Right ventricle myocardium superior (tissue), 1 donor: Measurements from ENCODE around the gene PRPF18. TPM values are rescaled to one million over a fixed set of nuclear protein-coding genes. Genes with fewer than 3 reads are reported as not detected.
"Not testable (repeated sequence)": the region's sequence is repeated elsewhere in the genome, so short reads cannot be mapped to it uniquely, and the experiment has no call there.

ENCODE experiments used
- ATAC-seq: fragments of 200-7000 bp; cut with Tn5 transposase; one replicate; pipeline ENCODE4 v1.9.1; 2020; ENCODE audit warnings: mild to moderate bottlenecking; ENCODE audit not compliant: poor library complexity
- DNase-seq: peaks from one replicate; pipeline ENCODE4 v3.0.0-alpha.2; 2020
- intact Hi-C: fragments of 100-400 bp; cut with DNase I; formaldehyde crosslinking; loops from one replicate; pipeline ENCODE4 v1.11.2; 2022
- long read RNA-seq: library from polyadenylated mRNA; unstranded; transcript quantifications from one replicate; pipeline ENCODE4 v2.0.0, GENCODE V29; 2021
- total RNA-seq: library from RNA; stranded (reverse); fragmentation: NEBNext Ultra II Directional; extraction: Animal tissue kit (Norgen Biotek cat#: 25700); gene quantifications from one replicate; pipeline ENCODE4 v1.2.1, GENCODE V29; 2021
- donor health status: DM: no; HTN: yes; CAD: no; lungs with severe emphysema.

Gene PRPF18
- 14.9 TPM for total RNA-seq
- long read RNA-seq, transcript PRPF18-202 (10 exons, 1,717 nt): major isoform, 11 of 20 reads
- long read RNA-seq, partial matches to known transcripts: 2 of 20 reads
- long read RNA-seq, other reads (novel, unspliced or antisense): 7 of 20 reads

GRCh38 chr10:13586676-13587355 is at the start of gene PRPF18:
Gene PRPF18 (plus strand): TSS chr10:13586965. CDS start chr10:13587087, 122 bp downstream.
- DNase-seq: peak; percentile 96
- intact Hi-C loops: no loop called here
- peak; percentile 99 for ATAC-seq

- ATAC-seq, DNase-seq: not testable (repeated sequence)
- intact Hi-C loops: loop anchor here (5.0 to 10.0 kb wide), 2 partner anchors 166 to 373 kb away; partner anchors contain the start of gene MCM10
Measured at GRCh38 chr10:13537985-13538384, 48.8 kb upstream of the PRPF18 start.

GRCh38 chr10:13542533-13542932 is 44.2 kb upstream of the PRPF18 start:
- intact Hi-C loops: no loop called here
- no peak for ATAC-seq
- DNase-seq: no peak

- ATAC-seq (no peak), DNase-seq (no peak)
- intact Hi-C loops: no loop called here
Measured at GRCh38 chr10:13550802-13551201, 36.0 kb upstream of the PRPF18 start.

- DNase-seq (no peak), ATAC-seq (no peak)
- intact Hi-C loops: no loop called here
Measured at GRCh38 chr10:13555884-13556510, 30.8 kb upstream of the PRPF18 start.

GRCh38 chr10:13559124-13559700 is 27.6 kb upstream of the PRPF18 start:
- ATAC-seq (no peak), DNase-seq (no peak)
- intact Hi-C loops: no loop called here

- no peak for DNase-seq
- intact Hi-C loops: no loop called here
- ATAC-seq: no peak
Measured at GRCh38 chr10:13560597-13560996, 26.2 kb upstream of the PRPF18 start.

GRCh38 chr10:13563481-13564445 is 23.0 kb upstream of the PRPF18 start:
- DNase-seq (no peak), ATAC-seq (no peak)
- intact Hi-C loops: no loop called here

GRCh38 chr10:13564576-13564975 is 22.2 kb upstream of the PRPF18 start:
- intact Hi-C loops: no loop called here
- DNase-seq (no peak), ATAC-seq (no peak)

GRCh38 chr10:13567030-13567429 is 19.7 kb upstream of the PRPF18 start:
- no peak for DNase-seq
- intact Hi-C loops: no loop called here
- ATAC-seq: peak; percentile 51

GRCh38 chr10:13571541-13571940 is 15.2 kb upstream of the PRPF18 start:
- DNase-seq (no peak), ATAC-seq (no peak)
- intact Hi-C loops: no loop called here

- intact Hi-C loops: no loop called here
- DNase-seq (no peak), ATAC-seq (no peak)
Measured at GRCh38 chr10:13573960-13574359, 12.8 kb upstream of the PRPF18 start.

- ATAC-seq (no peak), DNase-seq (no peak)
- intact Hi-C loops: no loop called here
Measured at GRCh38 chr10:13585195-13585751, 1.5 kb upstream of the PRPF18 start.

- DNase-seq (no peak), ATAC-seq (no peak)
- intact Hi-C loops: no loop called here
Measured at GRCh38 chr10:13585943-13586342, 822 bp upstream of the PRPF18 start.

GRCh38 chr10:13587391-13587790 is 626 bp downstream of the PRPF18 start:
- peak; percentile 37 for DNase-seq
- peak; percentile 21 for ATAC-seq
- intact Hi-C loops: no loop called here

GRCh38 chr10:13589316-13589715 is 2.6 kb downstream of the PRPF18 start:
- intact Hi-C loops: no loop called here
- ATAC-seq (no peak), DNase-seq (no peak)

- no peak for DNase-seq
- intact Hi-C loops: no loop called here
- ATAC-seq: no peak
Measured at GRCh38 chr10:13590886-13591285, 4.1 kb downstream of the PRPF18 start.

- intact Hi-C loops: no loop called here
- DNase-seq (no peak), ATAC-seq (no peak)
Measured at GRCh38 chr10:13592306-13592705, 5.5 kb downstream of the PRPF18 start.
